Measurements from ENCODE around the gene NELFCD.

NELFCD gene

DNA sequence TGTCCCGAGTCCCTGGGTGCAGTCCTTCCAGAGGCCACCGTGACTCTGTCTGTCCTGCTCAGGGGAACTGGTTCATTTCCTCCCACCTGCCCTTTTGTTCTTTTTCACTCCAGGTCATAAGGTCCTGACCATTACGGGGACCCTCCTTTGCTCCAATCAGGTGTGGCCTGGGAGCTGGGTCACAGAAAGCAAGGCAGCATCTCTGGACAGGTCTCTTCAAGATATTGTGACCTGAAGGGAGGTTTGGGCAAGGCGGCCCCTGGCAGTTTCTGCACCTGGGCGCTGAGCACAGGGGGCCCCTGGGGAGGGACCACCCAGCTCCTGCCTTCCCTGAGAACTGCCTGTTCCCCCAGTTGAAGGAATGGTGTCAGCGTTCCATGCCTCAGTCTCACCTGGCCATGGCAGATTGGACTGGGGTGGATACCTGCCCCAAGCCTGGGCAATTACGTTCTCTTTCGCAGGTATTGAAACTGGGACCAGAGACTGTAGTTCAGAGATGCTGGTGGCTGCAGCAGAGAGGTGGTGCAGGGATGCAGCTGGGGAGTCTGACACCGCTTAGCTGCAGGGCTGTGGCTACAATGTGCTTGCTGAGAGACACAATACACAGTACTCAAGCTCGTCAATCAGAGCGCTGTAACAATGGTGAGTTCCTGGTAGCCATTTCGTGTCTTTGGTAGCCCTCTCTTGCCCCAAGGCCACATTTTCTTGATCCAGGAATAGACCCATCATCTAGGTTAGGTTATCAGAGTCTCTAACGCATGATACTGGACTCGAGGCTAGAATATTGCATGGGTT, 15.6 kb upstream of the NELFCD start:
- no peaks in the 10 kb centered on the region for H3K36me3 ChIP-seq (ENCODE audit: insufficient read depth, low read length)
- H3K9me3 ChIP-seq (ENCODE audit: insufficient read depth, low read length, severe bottlenecking), result no peaks in the 10 kb centered on the region
- no peak overlapping the region for H3K9ac ChIP-seq (ENCODE audit: low read depth, low read length)
- no peaks in the 10 kb centered on the region for H3K4me1 ChIP-seq (ENCODE audit: insufficient read depth, low read length)
- H3K27me3 ChIP-seq (ENCODE audit: insufficient read depth, low read length, poor library complexity), result peaks cover 19% of the 10 kb centered on the region
- no peak overlapping the region for H3K4me3 ChIP-seq (ENCODE audit: low read depth in 1 of 2, low read length in 2 of 2)
- no peak overlapping the region for H2AFZ ChIP-seq (ENCODE audit: low read depth, low read length)
- no peak for TF ChIP-seq EZH2 (IDR thresholded peaks at IDR 0.05; ENCODE audit: borderline replicate concordance, low read depth, low read length, severe bottlenecking)
- TF ChIP-seq, protein P1, sequence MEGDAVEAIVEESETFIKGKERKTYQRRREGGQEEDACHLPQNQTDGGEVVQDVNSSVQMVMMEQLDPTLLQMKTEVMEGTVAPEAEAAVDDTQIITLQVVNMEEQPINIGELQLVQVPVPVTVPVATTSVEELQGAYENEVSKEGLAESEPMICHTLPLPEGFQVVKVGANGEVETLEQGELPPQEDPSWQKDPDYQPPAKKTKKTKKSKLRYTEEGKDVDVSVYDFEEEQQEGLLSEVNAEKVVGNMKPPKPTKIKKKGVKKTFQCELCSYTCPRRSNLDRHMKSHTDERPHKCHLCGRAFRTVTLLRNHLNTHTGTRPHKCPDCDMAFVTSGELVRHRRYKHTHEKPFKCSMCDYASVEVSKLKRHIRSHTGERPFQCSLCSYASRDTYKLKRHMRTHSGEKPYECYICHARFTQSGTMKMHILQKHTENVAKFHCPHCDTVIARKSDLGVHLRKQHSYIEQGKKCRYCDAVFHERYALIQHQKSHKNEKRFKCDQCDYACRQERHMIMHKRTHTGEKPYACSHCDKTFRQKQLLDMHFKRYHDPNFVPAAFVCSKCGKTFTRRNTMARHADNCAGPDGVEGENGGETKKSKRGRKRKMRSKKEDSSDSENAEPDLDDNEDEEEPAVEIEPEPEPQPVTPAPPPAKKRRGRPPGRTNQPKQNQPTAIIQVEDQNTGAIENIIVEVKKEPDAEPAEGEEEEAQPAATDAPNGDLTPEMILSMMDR (IDR thresholded peaks at IDR 0.05; ENCODE audit: borderline replicate concordance, extremely low read depth, low read length, poor library complexity, severe bottlenecking), result no peak
- no peak overlapping the region for H3K4me2 ChIP-seq (ENCODE audit: insufficient read depth, low read length)
- ATAC-seq (ENCODE audit: insufficient read depth, low read depth), result no peak
- H3K27ac ChIP-seq (ENCODE audit: low read length), result no peak overlapping the region
- no peaks in the 10 kb centered on the region for H3K79me2 ChIP-seq (ENCODE audit: insufficient read depth, low read length)
- DNase-seq, result no peak
- H4K20me1 ChIP-seq (ENCODE audit: insufficient read depth, low read length), result no peaks in the 10 kb centered on the region

DNA sequence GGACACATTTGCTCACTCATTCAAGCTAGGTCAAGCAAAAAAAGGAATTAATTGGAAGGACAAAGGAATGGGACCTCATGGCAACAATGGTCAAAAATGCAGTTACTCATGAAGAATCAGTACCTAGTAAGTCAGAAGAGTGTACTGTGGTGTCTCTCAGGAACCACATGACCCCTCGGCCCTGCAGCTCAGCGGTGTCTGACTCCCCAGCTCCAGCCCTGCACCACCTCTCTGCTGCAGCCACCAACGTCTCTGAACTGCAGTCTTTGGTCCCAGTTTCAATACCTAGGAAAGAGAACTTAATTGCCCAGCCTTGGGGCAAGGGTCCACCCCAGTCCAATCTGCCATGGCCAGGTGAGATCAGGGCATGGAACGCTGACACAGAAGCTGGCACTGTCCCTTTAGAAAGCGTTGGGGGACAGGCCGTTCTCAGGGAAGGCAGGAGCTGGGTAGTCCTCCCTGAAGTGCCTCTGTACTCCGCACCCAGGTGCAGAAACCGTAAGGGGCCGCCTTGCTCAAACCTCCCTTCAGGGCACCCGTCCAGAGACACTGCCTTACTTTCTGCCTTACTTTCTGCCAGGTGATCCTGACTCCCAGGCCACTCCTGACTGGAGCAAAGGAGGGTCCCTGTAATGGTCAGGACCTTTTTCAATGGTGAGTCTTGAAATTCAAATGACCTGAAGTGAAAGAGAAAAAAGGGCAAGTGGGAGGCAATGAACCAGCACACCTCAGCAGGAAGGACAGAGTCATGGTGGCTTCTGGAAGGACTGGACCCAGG, 13.2 kb upstream of the NELFCD start:
- Histone ChIP-seq H3K36me3 (ENCODE audit: insufficient read depth, low read length) (no peaks in the 10 kb centered on the region), H2AFZ (ENCODE audit: low read depth, low read length) (no peak overlapping the region), H3K79me2 (ENCODE audit: insufficient read depth, low read length) (no peaks in the 10 kb centered on the region), H3K9me3 (ENCODE audit: insufficient read depth, low read length, severe bottlenecking) (no peaks in the 10 kb centered on the region), H3K4me3 (ENCODE audit: low read depth in 1 of 2, low read length in 2 of 2) (no peak overlapping the region), H4K20me1 (ENCODE audit: insufficient read depth, low read length) (no peaks in the 10 kb centered on the region), H3K4me2 (ENCODE audit: insufficient read depth, low read length) (no peak overlapping the region), H3K9ac (ENCODE audit: low read depth, low read length) (no peak overlapping the region), H3K4me1 (ENCODE audit: insufficient read depth, low read length) (no peaks in the 10 kb centered on the region), H3K27ac (ENCODE audit: low read length) (no peak overlapping the region), H3K27me3 (ENCODE audit: insufficient read depth, low read length, poor library complexity) (peaks cover 12% of the 10 kb centered on the region)
- DNase-seq (no peak), ATAC-seq (ENCODE audit: insufficient read depth, low read depth) (no peak)
- TF ChIP-seq, protein P1 (IDR thresholded peaks at IDR 0.05; ENCODE audit: borderline replicate concordance, extremely low read depth, low read length, poor library complexity, severe bottlenecking), result no peak
- no peak for TF ChIP-seq EZH2 (IDR thresholded peaks at IDR 0.05; ENCODE audit: borderline replicate concordance, low read depth, low read length, severe bottlenecking)

DNA sequence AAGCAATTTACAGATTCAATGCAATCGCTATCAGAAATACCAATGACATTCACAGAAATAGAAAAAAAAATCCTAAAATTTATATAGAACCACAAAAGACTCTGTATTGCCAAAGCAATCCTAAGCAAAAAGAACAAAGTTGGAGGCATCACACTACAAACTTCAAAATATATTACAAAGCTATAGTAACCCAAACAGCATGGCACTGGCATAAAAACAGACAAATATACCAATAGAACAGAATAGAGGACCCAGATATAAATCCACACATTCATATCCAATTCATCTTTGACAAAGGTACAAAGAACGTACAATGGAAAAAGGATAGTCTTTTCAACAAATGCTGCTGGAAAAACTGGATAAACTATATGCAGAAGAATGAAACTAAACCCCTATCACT, 11.6 kb upstream of the NELFCD start:
- H3K4me2 ChIP-seq (ENCODE audit: insufficient read depth, low read length), result no peak overlapping the region

More for the DNA sequence above, 11.6 kb upstream of the NELFCD start:
- no peak for DNase-seq
- H3K4me1 ChIP-seq (ENCODE audit: insufficient read depth, low read length), result no peaks in the 10 kb centered on the region
- TF ChIP-seq, protein P1 (IDR thresholded peaks at IDR 0.05; ENCODE audit: borderline replicate concordance, extremely low read depth, low read length, poor library complexity, severe bottlenecking), result no peak
- no peak for TF ChIP-seq EZH2 (IDR thresholded peaks at IDR 0.05; ENCODE audit: borderline replicate concordance, low read depth, low read length, severe bottlenecking)
- no peaks in the 10 kb centered on the region for H3K79me2 ChIP-seq (ENCODE audit: insufficient read depth, low read length)
- no peak overlapping the region for H3K4me3 ChIP-seq (ENCODE audit: low read depth in 1 of 2, low read length in 2 of 2)
- H3K9me3 ChIP-seq (ENCODE audit: insufficient read depth, low read length, severe bottlenecking), result no peaks in the 10 kb centered on the region
- H3K27me3 ChIP-seq (ENCODE audit: insufficient read depth, low read length, poor library complexity), result peaks cover 7% of the 10 kb centered on the region
- no peak overlapping the region for H3K9ac ChIP-seq (ENCODE audit: low read depth, low read length)
- ATAC-seq (ENCODE audit: insufficient read depth, low read depth), result no peak
- no peak overlapping the region for H2AFZ ChIP-seq (ENCODE audit: low read depth, low read length)
- no peak overlapping the region for H3K27ac ChIP-seq (ENCODE audit: low read length)
- H3K36me3 ChIP-seq (ENCODE audit: insufficient read depth, low read length), result no peaks in the 10 kb centered on the region
- no peaks in the 10 kb centered on the region for H4K20me1 ChIP-seq (ENCODE audit: insufficient read depth, low read length)
